K562 (cell line): Measurements from ENCODE around the gene STX3. TPM values are rescaled to one million over a fixed set of nuclear protein-coding genes. Genes with fewer than 3 reads are reported as not detected.

Source experiments
- CBX3 ChIP-seq, 2 experiments: IDR thresholded peaks; 1 replicate in 1 of 2; 2 replicates in 1 of 2; pipeline ENCODE4 v1.6.1; 2012; ENCODE audit warnings: inconsistent platforms in 2 of 2, low read length in 2 of 2, borderline replicate concordance in 1 of 2, control low read depth in 1 of 2
- DMBX1 ChIP-seq: fragments of 250-450 bp; sonication (Bioruptor Pico); IDR thresholded peaks from 2 replicates; pipeline ENCODE4 v1.8.0; 2022; ENCODE audit warnings: inconsistent platforms, mild to moderate bottlenecking, moderate library complexity, borderline replicate concordance
- EP400 ChIP-seq: fragments of 450-650 bp; IDR thresholded peaks from 2 replicates; pipeline ENCODE4 v1.6.1; 2017; ENCODE audit warnings: antibody characterized with exemption, mild to moderate bottlenecking, moderate library complexity
- FOXK2 ChIP-seq, 2 experiments: fragments of 450-650 bp; IDR thresholded peaks in 1 of 2; conservative IDR thresholded peaks in 1 of 2; 2 replicates each; pipeline ENCODE4 v1.6.1; 2016; ENCODE audit warnings: low read depth in 2 of 2, mild to moderate bottlenecking in 1 of 2
- HDAC1 ChIP-seq, 2 experiments: fragments of 450-650 bp; IDR thresholded peaks; 2 replicates each; pipeline ENCODE4 v1.6.1; 2016 to 2017; ENCODE audit warnings: inconsistent platforms in 1 of 2, mild to moderate bottlenecking in 1 of 2, moderate library complexity in 1 of 2
- MBD1 ChIP-seq: fragments of 250-450 bp; sonication (Bioruptor Pico); IDR thresholded peaks from 2 replicates; pipeline ENCODE4 v1.8.0; 2022; ENCODE audit warnings: inconsistent platforms
- MTA2 ChIP-seq: fragments of 450-650 bp; IDR thresholded peaks from 2 replicates; pipeline ENCODE4 v1.6.1; 2016; ENCODE audit warnings: low read depth
- SMARCC2 ChIP-seq: fragments of 450-650 bp; IDR thresholded peaks from 2 replicates; pipeline ENCODE4 v1.6.1; 2017; ENCODE audit warnings: antibody characterized with exemption, moderate library complexity, mild to moderate bottlenecking, low read depth
- SOX6 ChIP-seq: fragments of 450-650 bp; IDR thresholded peaks from 2 replicates; pipeline ENCODE4 v1.6.1; 2014; ENCODE audit warnings: mild to moderate bottlenecking
- ZNF696 ChIP-seq: fragments of 250-450 bp; sonication (Bioruptor Pico); conservative IDR thresholded peaks from 2 replicates; pipeline ENCODE4 v1.4.0; 2020; ENCODE audit warnings: mild to moderate bottlenecking, moderate library complexity
- ZSCAN32 ChIP-seq: fragments of 450-650 bp; formaldehyde crosslinking; IDR thresholded peaks from 2 replicates; pipeline ENCODE4 v1.4.0; 2020; ENCODE audit warnings: mild to moderate bottlenecking, moderate library complexity
- polyA plus RNA-seq, 8 experiments: library from polyadenylated mRNA; depleted of rRNA in 4 of 8; stranded (reverse) in 5 of 8; unstranded in 3 of 8; fragments of >200 nt; fragmentation: Nextera tagmentation in 2 of 8; fragmentation: Illumina TruSeq in 1 of 8; extraction: Ambion mirVana in 2 of 8; extraction: Trizol in 1 of 8; gene quantifications; 2 replicates each; pipeline versions ENCODE4 v1.2.1 to v1.2.3, GENCODE V29; 2011 to 2014; ENCODE audit warnings: inconsistent platforms in 1 of 8, missing spikeins in 1 of 8
- total RNA-seq, 7 experiments: library from RNA; depleted of rRNA in 6 of 7; stranded (reverse); fragments of >200 nt in 6 of 7; fragmentation: Illumina TruSeq in 2 of 7; extraction: Trizol in 2 of 7; gene quantifications; 2 replicates each; pipeline versions ENCODE4 v1.2.1 to v1.2.3, GENCODE V29; 2011 to 2021; ENCODE audit warnings: low replicate concordance in 1 of 7
- TF ChIP-seq, protein P1 (sequence below): fragments of 450-650 bp; IDR thresholded peaks from 2 replicates; pipeline ENCODE4 v1.6.1; 2016; ENCODE audit warnings: low read depth

The STX3 gene
- total and polyA plus RNA-seq, 9 of the 15 experiments (the other 6 are each of a cell fraction or from before 2014, with no cell fraction given) = 12.0 to 91.6 (median 48.7) TPM

- TF ChIP-seq HDAC1 (IDR thresholded peaks at IDR 0.05) (peak in 1 of 2 experiments; percentile 46; a peak in 1 of 4 replicates), SMARCC2 (no peak), CBX3 (IDR thresholded peaks at IDR 0.05; ENCODE audit: borderline replicate concordance in 1 of 2, low read length in 2 of 2) (peak in 1 of 2 experiments; percentile 72; a peak in 1 of 3 replicates), SOX6 (peak; percentile 64; the same call in 1 of the 2 replicates), EP400 (peak; percentile 34; the same call in 1 of the 2 replicates), MBD1 (CRISPR knock-in tag) (peak; percentile 65; the same call in 1 of the 2 replicates), ZSCAN32 (peak; percentile 27; the same call in 1 of the 2 replicates), FOXK2 (conservative IDR thresholded peaks at IDR 0.05 in 1 of 2, IDR thresholded peaks at IDR 0.05 in 1 of 2; ENCODE audit: low read depth in 2 of 2) (0 out of 4 replicates have a peak, but pooled peaks of 1 of the 2 experiments have one; percentile 26), MTA2 (no peak), ZNF696 (CRISPR knock-in tag) (0 out of 2 replicates have a peak, but pooled peaks have one; percentile 44), DMBX1 (CRISPR knock-in tag) (peak; percentile 88; the same call in 1 of the 2 replicates)
- TF ChIP-seq, protein P1, sequence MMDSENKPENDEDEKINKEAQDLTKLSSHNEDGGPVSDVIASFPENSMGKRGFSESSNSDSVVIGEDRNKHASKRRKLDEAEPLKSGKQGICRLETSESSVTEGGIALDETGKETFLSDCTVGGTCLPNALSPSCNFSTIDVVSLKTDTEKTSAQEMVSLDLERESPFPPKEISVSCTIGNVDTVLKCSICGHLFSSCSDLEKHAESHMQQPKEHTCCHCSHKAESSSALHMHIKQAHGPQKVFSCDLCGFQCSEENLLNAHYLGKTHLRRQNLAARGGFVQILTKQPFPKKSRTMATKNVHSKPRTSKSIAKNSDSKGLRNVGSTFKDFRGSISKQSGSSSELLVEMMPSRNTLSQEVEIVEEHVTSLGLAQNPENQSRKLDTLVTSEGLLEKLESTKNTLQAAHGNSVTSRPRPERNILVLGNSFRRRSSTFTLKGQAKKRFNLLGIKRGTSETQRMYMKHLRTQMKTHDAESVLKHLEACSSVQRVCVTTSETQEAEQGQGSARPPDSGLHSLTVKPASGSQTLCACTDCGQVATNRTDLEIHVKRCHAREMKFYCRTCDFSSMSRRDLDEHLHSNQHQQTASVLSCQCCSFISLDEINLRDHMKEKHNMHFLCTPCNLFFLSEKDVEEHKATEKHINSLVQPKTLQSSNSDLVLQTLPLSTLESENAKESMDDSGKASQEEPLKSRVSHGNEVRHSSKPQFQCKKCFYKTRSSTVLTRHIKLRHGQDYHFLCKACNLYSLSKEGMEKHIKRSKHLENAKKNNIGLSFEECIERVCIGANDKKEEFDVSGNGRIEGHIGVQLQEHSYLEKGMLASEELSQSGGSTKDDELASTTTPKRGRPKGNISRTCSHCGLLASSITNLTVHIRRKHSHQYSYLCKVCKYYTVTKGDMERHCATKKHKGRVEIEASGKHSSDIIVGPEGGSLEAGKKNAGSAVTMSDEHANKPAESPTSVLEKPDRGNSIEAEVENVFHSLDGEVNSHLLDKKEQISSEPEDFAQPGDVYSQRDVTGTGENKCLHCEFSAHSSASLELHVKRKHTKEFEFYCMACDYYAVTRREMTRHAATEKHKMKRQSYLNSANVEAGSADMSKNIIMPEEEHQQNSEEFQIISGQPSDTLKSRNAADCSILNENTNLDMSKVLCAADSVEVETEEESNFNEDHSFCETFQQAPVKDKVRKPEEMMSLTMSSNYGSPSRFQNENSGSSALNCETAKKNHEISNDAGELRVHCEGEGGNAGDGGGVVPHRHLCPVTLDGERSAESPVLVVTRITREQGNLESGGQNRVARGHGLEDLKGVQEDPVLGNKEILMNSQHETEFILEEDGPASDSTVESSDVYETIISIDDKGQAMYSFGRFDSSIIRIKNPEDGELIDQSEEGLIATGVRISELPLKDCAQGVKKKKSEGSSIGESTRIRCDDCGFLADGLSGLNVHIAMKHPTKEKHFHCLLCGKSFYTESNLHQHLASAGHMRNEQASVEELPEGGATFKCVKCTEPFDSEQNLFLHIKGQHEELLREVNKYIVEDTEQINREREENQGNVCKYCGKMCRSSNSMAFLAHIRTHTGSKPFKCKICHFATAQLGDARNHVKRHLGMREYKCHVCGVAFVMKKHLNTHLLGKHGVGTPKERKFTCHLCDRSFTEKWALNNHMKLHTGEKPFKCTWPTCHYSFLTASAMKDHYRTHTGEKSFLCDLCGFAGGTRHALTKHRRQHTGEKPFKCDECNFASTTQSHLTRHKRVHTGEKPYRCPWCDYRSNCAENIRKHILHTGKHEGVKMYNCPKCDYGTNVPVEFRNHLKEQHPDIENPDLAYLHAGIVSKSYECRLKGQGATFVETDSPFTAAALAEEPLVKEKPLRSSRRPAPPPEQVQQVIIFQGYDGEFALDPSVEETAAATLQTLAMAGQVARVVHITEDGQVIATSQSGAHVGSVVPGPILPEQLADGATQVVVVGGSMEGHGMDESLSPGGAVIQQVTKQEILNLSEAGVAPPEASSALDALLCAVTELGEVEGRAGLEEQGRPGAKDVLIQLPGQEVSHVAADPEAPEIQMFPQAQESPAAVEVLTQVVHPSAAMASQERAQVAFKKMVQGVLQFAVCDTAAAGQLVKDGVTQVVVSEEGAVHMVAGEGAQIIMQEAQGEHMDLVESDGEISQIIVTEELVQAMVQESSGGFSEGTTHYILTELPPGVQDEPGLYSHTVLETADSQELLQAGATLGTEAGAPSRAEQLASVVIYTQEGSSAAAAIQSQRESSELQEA = peak; percentile 10; the same call in 1 of the 2 replicates
Measured at GRCh38 chr11:59753650-59754493, 1.3 kb upstream of the STX3 start (continued).
